NCI-H146 treated with DMSO at 0.1 percent for 48 hours (cell line): ENCODE measurements around the gene ODF2L.

ENCODE experiments used
- DNase-seq: peaks from one replicate; lab custom pipeline; 2025; ENCODE audit not compliant: unreplicated experiment; lab: John Stamatoyannopoulos, UW

Gene ODF2L, protein sequence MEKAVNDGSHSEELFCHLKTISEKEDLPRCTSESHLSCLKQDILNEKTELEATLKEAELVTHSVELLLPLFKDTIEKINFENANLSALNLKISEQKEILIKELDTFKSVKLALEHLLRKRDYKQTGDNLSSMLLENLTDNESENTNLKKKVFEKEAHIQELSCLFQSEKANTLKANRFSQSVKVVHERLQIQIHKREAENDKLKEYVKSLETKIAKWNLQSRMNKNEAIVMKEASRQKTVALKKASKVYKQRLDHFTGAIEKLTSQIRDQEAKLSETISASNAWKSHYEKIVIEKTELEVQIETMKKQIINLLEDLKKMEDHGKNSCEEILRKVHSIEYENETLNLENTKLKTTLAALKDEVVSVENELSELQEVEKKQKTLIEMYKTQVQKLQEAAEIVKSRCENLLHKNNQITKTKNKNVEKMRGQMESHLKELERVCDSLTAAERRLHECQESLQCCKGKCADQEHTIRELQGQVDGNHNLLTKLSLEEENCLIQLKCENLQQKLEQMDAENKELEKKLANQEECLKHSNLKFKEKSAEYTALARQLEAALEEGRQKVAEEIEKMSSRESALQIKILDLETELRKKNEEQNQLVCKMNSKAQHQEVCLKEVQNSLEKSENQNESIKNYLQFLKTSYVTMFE

DNA sequence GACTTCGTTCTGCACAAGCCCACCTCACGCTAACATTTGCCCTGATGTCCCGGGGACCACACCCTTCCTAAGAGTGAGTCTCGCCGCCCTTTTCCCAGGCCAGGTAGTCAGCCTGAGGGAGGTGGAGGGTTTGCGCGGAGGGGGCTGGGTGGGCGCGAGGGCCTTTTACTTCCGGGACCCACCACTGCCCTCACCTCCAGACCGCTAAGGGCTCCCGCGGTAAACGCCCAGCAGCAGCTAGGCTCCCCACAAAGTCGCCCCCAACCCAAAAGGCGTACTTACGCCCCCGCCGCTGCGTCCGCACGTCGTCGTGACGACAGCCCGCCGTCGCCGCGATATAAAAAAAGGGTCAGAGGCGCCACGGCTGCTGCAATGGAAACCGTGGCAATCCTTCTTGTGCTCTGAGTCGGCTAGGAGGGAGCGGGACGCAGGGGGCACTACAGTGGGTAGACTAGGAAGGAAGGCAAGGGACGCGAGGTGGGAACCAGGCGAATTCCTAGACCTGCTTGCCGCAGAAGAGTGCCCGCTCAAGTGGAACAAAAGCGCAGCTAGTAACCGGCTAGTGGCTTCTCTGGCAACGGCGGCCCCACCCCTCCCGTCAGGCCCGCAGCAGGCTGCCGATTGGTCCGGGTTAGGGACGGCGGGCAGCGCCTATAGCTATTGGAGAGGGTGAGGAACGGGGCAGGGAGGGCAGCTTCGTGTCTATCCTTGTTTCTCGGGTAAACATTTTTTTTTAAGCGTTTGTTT lies at the start of gene ODF2L:
ODF2L (minus strand) TSS at position 573 of the 747 bp plus-strand sequence. CDS start 9,296 bp downstream, outside the sequence.
- DNase-seq = peak; percentile 66

DNA sequence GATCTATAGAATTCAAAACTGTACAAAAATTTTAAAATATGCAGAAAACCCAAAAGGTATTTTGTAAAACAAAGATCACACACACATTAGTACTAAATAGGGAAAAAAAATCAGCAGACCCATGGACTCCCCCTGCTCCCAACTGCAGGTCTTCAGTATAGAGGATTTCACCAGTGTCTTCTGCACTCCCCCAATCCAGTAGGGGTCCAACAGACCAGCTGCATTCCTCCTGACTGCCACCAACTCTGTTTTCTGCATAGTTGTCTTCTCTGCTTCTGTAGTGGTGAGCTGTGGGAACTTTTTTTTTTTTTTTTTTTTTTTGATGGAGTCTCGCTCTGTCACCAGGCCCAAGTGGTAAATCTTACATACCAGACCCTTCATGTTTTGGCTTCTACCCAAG lies 49.8 kb upstream of the ODF2L start:
- no peak for DNase-seq

DNA sequence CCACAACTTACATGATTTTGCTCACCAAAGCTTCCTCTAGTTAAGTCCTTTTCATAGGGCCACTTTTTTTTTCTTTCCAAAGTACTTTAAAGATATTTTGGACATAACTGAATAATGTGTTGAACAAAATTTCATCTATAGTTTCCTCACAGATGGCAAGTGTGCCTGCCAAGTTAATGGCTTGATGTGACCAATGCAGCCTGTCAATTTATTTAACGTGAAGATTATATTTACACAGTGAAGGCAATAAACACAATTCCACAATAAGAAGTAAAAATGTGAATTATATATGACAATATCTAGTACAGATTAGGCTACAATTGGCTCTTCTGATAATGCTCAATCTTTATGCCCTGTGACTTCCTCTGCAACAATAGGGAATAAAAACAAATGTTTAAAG lies 45.9 kb upstream of the ODF2L start:
- no peak for DNase-seq

DNA sequence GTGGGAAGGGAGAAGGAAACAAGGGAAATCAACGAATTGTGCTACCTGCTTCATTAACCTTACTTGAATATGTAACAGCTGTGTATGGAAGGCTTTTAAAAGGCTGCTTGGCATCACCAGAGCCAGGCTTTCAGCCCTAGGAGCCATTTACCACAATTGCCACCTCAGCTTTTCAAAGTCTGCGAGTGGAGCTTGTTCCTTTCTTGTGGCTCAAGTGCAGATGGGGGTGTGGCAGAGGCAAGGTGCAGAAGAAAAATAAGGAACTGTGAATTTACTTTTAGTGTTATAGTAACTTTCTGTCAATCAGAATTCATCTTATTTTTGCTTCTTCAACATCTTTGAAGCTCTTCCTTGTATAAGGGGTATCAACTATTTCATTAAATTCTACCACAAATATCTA lies 45.5 kb upstream of the ODF2L start:
- no peak for DNase-seq

DNA sequence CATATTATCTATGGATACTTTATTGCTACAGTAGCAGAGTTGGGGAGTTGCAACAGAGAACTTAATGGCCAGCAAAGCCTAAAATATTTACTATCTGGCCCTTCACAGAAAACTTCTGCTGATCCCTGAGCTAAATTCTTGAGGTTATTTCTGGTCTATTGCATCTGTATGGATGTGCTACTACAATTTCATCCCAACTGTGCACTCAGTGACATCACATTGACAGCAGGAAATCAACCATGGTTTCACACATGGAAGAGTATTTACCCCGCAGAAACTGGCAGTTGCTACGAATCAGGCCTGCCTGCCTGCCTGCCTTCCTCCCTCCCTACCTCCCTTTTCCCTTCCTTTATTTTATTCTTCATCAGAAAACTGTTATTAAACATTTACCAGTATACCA lies 39.9 kb upstream of the ODF2L start:
- no peak for DNase-seq

DNA sequence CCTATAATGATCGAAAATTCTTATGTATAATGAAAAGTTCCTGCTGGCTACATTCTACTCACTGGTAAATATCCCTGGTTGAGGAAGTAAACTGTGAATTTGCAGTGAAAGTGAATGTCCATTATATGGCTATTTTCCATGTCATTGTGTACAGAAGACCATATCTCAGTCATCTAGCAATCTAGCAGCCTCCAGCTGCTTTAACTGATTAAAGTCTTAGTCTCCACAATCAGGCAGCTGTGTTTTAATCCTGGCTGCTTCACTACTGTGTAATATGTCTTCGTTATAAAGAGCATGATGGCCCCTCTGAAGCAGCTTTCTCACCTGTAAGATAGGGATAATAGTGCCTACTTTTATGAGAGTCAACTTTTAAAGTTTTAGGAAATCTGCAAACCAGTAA lies 39.2 kb upstream of the ODF2L start:
- no peak for DNase-seq

DNA sequence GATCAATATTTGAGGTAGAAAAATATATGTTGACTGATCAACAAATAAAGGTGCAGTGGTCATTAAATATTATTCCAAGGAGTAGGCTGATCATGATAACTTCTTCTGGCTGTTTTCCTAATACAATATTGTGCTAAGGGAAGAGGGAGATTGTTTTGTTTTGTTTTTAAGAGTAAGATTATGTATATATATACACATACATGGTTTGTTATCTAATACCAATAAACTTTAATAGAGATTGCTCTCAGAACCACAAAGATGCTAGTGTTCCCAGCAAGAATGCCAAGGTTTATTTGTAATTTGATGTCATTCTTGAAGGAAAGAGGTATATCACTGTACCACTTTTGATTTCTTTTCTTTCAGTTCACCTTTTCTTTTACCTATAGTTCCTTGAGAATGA lies 37.9 kb upstream of the ODF2L start:
- DNase-seq = no peak

DNA sequence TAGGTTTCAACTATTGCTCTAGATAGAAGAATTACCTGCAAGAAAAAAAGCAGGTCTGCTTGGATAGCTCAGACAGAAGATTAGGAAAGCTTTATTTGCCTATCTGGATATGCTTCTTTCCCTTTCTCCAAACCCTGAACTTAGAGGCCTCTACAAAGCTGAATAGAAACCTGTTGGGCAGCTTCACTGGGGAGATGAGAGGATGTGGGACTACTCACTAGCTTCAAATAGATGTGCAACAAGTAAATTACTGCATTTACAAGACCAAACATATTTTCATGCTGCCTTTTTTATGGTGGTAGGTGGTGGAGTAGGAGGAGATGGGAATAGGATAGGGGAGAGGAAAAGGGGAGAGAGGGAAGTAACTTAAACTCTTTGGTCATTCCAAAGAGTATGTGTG lies 34.3 kb upstream of the ODF2L start:
- no peak for DNase-seq

DNA sequence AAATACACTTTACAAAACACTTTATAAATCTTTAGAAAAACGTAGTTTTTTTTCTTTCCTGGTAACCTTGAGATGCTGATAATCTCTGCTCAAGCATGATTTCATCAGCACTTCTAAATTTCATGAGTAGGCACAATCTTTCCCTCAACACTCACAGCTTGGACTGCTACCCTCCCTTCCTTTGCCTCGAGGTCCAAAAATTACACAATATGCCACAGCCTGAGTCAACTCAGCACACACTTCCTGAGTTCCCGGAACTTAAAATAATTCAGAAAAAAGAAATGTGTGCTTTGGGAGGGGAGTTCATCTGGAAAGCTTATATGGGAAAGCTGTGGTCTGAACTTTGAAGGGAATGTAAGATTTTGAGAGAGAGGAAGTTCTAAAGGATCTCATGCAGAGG lies 33.7 kb upstream of the ODF2L start:
- no peak for DNase-seq

DNA sequence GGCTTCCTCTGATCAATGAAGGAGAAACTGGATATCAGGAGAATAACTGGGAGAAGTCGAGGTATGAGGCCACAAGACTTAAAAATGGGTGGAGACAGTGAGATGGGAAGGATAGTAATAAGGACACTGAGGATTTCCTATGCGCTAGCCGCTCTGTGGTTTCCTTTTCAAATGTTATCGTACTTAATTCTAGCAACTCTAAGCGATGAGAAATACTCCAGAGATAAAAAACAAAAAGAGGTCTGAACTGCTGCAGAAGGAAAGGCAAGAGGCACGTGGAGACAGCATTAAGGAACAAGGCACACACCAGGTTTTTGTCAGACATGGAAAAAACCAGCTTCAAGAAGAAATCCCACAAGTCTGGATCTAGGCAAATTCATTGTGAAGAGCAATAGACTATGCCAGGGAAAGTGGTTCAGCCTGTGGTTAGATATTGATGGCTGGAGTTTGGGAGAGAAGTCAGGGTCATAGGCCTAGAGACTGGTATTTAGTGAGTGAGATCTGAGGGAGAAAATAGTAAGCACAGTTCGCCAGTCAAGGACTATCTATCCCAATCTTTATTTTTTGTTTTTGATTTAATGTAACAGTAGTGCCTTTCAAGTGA lies 33.1 kb upstream of the ODF2L start:
- no peak for DNase-seq

DNA sequence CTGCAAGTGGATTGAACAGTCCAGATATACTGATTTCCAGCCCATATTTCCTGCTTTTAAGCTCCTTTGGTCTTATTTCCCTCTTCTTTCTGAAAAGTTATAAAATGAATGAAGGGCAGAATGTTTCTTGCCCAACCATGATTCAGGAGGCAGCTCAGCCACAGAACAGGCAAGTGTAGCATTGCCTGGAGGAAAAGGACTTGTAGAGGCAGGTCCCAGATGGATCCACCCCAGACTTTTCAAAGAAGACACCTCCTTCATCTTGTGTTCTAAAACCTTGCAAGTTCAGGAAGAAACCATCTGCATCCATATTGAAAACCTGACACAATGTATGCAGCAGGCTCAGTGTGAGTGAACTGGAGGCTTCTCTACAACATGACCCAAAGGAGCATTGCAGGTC lies 27.8 kb upstream of the ODF2L start, which contains the start of gene CLCA2:
CLCA2 (plus strand) TSS at position 299 of the 400 bp plus-strand sequence; CDS start at position 376, 77 bp downstream.
- no peak for DNase-seq

DNA sequence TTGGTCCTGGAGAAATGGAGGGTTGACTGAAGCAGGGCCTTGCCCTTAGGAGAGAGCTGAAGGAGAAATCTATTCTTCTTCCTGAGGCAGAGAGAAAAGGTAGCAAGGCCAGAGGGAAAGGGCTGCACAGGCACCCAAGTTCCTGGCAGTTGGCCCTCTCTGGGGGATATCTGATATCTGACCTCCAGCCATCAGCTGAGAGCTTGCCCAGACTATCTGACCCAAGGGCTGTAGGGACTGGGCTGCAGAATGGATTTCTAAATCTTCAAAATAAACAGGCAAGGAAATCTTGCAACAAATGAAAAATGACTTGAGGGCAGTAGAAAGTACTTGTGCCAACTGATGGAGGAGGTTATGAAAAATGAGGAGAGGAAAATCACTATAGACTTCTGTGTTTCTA lies 27.4 kb upstream of the ODF2L start:
- DNase-seq = no peak

DNA sequence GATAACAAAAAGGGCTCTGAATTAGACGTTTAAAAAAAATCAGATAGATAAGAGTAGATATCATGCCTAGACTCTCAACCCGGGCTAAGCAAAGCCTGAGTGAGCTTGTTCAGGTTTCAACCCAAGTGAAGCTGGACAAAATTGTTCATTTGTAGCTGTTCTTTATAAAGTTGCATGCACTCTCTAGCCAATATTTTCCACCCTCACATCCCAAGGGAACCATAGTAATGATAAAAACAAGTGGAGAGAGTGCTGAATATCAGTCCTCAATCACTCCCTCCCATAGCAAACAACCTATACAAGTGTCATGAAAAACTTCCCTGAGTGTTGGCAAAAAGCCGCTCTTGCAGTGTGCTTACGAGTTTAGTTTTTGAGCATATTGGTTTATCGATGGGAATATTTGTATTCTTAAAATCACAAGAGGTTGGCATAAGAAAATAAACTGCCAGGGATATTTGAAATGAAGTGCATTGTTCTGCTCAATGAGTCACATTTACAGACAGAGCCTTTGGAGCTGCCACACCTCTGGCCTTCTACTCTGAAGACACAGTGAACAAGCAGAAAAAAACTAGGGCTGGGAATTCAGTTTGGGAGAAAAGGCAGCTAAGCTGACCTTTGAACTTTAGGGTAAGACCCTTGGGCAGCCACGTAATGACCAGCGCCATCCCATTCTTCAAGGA lies 25.6 kb upstream of the ODF2L start:
- DNase-seq = no peak

DNA sequence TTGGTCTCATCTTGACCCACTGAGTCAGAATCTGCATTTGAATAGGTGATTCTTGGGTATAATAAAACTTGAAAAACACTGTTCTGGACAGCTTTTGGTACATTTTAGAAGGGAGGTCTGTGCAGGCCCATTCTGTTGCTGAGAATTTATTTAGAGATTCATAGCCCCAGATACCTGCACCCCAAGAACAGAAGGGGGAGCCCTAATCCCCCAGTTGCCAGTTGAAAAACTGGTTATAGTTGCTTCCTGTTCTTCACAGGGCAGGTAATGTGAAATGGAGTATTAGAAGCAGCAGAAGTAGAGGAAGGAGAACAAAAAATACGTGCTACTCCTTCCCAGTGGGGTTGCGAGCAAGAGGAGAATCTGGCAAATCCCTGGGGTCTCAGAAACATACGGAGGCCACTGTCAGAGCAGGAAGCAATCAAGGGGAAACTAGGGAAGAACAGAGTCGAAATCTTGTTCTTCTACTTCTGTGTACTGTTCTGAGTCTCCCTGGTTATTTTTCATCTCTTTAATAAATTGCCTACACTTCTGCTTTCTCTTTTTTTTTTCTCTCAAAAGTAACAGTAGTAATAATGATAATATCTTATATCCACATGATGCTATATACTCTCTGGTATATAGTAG lies 23.3 kb upstream of the ODF2L start:
- DNase-seq = no peak

DNA sequence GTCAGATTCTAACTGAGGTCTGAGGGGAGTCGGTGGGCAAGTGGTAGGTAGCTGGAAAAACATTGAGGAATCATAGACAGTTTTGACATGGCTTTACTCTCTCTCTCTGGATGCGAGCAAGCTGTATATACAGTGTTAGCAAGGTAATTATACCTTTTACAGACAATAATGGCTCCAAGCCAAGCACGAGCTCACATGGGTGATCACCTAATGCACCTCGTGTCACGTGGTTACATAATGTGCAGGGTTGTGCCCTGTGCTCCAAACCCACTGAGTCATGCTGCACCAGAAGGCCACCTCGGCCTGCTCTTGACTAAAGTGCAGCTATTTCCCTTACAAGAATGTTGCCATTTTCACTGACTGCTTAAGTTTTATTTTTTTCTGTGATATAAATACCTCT lies 20.2 kb upstream of the ODF2L start:
- no peak for DNase-seq

DNA sequence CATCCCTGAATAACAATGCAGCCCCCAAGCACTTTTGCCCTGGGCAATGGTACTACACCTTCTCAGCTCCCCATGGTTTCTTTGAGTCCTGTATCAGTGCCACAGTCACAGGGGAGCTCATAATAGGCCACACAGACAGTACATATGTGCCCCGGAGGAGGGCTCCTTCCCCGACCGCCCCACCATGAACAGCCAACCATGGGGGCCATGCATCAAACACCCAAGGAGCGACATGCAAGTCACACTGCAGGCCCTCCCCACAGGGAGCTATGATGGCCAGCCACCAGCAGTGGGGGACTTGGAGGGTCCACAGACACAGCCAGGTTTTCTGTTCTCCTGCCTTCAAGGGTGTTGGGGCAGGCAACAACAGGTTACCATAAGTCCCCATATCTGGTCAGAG lies 14.8 kb upstream of the ODF2L start:
- DNase-seq = no peak

DNA sequence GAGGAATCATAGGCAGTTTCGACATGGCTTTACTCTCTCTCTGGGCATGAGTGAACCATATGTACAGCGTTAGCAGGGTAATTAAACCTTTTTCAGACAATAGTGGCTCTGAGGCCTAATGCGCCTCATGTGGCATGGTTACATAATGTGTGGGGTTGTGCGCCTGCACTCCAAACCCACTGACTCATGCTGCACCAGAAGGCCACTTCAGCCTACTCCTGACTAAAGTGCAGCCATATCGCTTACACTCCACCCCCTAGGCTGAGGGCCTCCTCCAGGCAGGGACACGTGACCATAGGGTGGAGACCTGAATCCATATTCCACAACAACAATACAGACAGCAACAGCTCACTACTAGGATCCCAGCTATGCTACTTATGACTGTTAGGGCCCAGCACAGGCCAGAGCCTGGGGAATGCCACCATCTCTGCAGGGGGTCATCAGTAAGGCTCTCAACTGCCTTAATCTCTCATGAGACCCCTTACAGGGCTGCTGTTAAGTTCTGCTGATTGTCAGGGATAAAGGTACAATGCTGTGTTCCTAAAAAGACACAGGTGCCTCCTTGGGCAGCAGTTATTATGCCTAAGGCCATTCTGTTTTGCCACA lies 13.4 kb upstream of the ODF2L start:
- DNase-seq = no peak

DNA sequence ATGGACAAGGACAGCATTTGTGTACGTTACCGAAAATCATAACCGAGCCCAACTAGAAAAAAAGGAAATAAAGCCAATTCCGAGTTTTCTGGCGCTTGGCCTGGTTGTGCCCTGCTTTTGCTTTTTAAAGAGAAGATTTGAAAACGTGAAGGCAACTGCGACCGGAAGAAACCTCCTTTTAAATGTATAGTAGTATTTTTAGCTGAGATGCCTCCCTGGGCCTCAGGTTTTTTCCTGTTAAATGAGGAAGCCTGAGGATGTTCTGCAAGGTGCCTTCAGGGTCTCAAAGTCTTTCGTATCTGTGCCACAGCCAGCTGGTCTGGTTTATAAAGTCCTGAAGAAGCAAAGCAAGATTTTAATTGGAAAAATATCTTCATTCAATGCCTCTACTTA lies 371 bp upstream of the ODF2L start:
- no peak for DNase-seq

DNA sequence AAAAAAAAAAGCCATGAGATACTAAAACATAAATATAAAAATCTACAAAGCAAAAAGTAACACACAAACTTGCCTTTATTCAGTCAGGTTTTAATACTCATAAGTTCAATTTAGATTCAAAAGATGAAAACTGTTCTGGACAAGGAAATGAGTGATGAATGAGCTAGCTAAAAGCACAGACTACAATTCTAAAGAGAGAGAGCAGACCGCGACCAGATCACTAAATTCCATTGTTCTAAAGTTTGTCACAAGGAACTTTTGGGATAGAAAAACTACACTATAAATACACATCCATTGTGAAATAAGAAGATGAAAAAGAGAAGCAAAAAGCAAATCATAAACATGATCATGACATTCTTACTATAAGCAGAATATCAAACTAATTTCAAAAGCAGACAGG lies 1.7 kb downstream of the ODF2L start:
- no peak for DNase-seq

DNA sequence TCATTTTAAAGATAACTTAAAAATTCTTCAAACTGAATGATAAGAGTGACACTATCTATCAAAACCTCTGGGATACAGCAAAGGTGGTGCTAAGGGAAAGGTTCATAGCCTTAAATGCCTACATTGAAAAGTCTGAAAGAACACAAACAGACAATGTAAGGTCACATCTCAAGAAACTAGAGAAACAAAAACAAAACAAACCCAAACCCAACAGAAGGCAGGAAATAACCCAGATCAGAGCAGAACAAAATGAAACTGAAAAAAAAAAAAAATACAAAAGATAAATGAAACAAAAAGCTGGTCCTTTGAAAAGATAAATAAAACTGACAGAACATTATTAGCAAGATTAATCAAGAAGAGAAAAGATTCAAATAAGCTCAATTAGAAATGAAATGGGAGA lies 6.8 kb downstream of the ODF2L start:
- DNase-seq = no peak
